GM10248 (cell line): ENCODE measurements around the gene ATP11A.

Experiments used
- CTCF ChIA-PET: fragments of 300-600 bp; sonication (Branson Sonifier 250); formaldehyde crosslinking; extraction: SDS; loops from one replicate; lab custom pipeline; 2021; ENCODE audit warnings: antibody characterized with exemption; lab: Yijun Ruan, JAX
- POLR2A ChIA-PET: fragments of 350-650 bp; sonication (Branson Sonifier 250); formaldehyde crosslinking; extraction: SDS; loops from one replicate; lab custom pipeline; 2020; ENCODE audit warnings: antibody characterized with exemption; lab: Yijun Ruan, JAX
- DNase-seq: peaks from one replicate; pipeline ENCODE4 v3.0.0; 2012; ENCODE audit errors: extremely low spot score
- TF ChIP-seq, protein P1 (sequence below): IDR thresholded peaks from 2 replicates; pipeline ENCODE4 v1.5.1; 2012; ENCODE audit warnings: mild to moderate bottlenecking, low read depth; ENCODE audit errors: extremely low read depth, missing control alignments, control extremely low read depth

ATP11A gene

GRCh38 chr13:112895521-112896465 is 206.0 kb downstream of the ATP11A start:
- POLR2A ChIA-PET = no interaction called here
- CTCF ChIA-PET = interaction anchor here (1.0 kb wide), 1 partner anchor 21 kb away, joined by 3 read pairs; no protein-coding TSS in a partner anchor

DNA sequence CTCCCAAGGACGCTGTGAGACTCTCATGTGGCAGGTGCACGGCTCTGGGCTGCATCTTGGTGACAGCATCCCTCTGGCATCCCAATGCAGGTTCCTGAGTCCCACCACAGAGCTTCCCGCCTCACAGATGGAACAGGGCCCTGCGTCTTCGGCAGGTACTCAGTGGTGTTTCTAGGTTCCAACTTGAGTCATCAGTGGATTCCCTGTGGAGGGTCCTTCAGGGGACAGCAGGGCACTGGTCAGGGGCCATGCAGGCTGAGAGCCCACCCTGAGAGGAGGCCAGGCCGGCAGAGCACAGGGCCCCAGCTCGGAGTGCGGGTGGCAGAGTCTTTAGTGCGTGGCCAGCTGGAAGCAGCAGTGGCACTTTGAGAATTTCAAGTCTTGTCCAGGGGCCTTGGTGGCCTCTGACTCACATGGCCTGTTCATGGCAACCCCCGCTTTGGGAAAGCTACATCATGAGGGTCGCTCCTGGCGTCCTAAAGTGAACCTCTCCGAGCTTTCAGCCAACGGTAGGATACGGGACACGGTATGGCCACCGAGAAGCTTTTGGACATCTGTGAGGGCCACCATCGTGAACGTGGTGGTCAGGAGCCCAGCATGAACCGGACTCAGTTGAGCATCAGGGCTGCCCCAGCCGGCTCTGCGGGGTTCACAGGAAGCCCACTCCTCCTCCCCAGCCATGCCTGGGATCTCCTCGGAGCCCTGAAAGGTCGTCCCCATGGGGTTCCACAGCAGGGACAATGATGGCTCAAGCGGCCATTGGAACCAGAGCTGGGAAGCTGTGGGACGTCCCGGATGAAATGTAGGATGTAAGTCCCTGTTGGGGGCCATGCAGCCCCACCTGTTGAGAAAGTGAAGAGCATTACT is 207.1 kb downstream of the ATP11A start:
- ChIA-PET CTCF (no interaction called here), POLR2A (interaction anchor here (0.5 kb wide), 1 partner anchor 410 kb away, joined by 3 read pairs; no protein-coding TSS in a partner anchor)
- TF ChIP-seq, protein P1, sequence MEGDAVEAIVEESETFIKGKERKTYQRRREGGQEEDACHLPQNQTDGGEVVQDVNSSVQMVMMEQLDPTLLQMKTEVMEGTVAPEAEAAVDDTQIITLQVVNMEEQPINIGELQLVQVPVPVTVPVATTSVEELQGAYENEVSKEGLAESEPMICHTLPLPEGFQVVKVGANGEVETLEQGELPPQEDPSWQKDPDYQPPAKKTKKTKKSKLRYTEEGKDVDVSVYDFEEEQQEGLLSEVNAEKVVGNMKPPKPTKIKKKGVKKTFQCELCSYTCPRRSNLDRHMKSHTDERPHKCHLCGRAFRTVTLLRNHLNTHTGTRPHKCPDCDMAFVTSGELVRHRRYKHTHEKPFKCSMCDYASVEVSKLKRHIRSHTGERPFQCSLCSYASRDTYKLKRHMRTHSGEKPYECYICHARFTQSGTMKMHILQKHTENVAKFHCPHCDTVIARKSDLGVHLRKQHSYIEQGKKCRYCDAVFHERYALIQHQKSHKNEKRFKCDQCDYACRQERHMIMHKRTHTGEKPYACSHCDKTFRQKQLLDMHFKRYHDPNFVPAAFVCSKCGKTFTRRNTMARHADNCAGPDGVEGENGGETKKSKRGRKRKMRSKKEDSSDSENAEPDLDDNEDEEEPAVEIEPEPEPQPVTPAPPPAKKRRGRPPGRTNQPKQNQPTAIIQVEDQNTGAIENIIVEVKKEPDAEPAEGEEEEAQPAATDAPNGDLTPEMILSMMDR = no peak
- DNase-seq = no peak

More at GRCh38 chr13:112895521-112896465, 206.0 kb downstream of the ATP11A start:
- DNase-seq = no peak
- TF ChIP-seq, protein P1 = no peak

GRCh38 chr13:112897603-112897955 is 207.7 kb downstream of the ATP11A start:
- ChIA-PET CTCF (no interaction called here), POLR2A (no interaction called here)
- TF ChIP-seq, protein P1 = no peak
- no peak for DNase-seq

GRCh38 chr13:112897956-112898620 is 208.2 kb downstream of the ATP11A start:
- DNase-seq = no peak
- TF ChIP-seq, protein P1 = no peak
- ChIA-PET POLR2A (no interaction called here), CTCF (interaction anchor here (1.3 kb wide), 1 partner anchor 23 kb away, joined by 3 read pairs; no protein-coding TSS in a partner anchor)

- ChIA-PET CTCF (interaction anchor here (1.3 kb wide), 1 partner anchor 24 kb away, joined by 3 read pairs; no protein-coding TSS in a partner anchor), POLR2A (no interaction called here)
- TF ChIP-seq, protein P1 = no peak
- DNase-seq = no peak
Observed at GRCh38 chr13:112898621-112899280, 208.9 kb downstream of the ATP11A start.
